ENCODE results near the gene ZNF175. TPM values are rescaled to one million over a fixed set of nuclear protein-coding genes. Genes with fewer than 3 reads are reported as not detected.

The ZNF175 gene
- total RNA-seq, 4 donors from 2014 or later, result 11.9 to 27.2 (median 16.0) TPM

GRCh38 chr19:51607077-51607476, 36.0 kb downstream of the ZNF175 start:
- H3K4me3 ChIP-seq, result no peak overlapping the region
- no peaks in the 10 kb centered on the region for H3K9me3 ChIP-seq
- H3K27me3 ChIP-seq, result no peaks in the 10 kb centered on the region
- peak overlapping the region in 2 of 4 donors; percentile 9 to 78 for H3K27ac ChIP-seq
- TF ChIP-seq CTCF (IDR thresholded peaks at IDR 0.05), result no peak
- no peak for TF ChIP-seq POLR2A (IDR thresholded peaks at IDR 0.05)
- peak in 2 of 3 donors; percentile 87 to 88 for DNase-seq
- peaks cover 0 to 8% (median 1%) of the 10 kb centered on the region in 4 donors for H3K4me1 ChIP-seq
- no peaks in the 10 kb centered on the region for H3K36me3 ChIP-seq

GRCh38 chr19:51607920-51608562, 37.0 kb downstream of the ZNF175 start:
- peak; percentile 69 to 89 (median 72) for DNase-seq
- Histone ChIP-seq H3K27me3 (no peaks in the 10 kb centered on the region), H3K27ac (peak overlapping the region in 2 of 4 donors; percentile 9 to 78), H3K4me1 (peaks cover 0 to 8% (median 1%) of the 10 kb centered on the region in 4 donors), H3K36me3 (no peaks in the 10 kb centered on the region), H3K4me3 (no peak overlapping the region), H3K9me3 (no peaks in the 10 kb centered on the region)
- TF ChIP-seq POLR2A (IDR thresholded peaks at IDR 0.05), result no peak
- peak; percentile 24 to 58 (median 36) for TF ChIP-seq CTCF (IDR thresholded peaks at IDR 0.05)

- Histone ChIP-seq H3K4me3 (no peak overlapping the region), H3K4me1 (peaks cover 0 to 8% (median 1%) of the 10 kb centered on the region in 4 donors), H3K27me3 (no peaks in the 10 kb centered on the region), H3K36me3 (no peaks in the 10 kb centered on the region), H3K9me3 (no peaks in the 10 kb centered on the region), H3K27ac (no peak overlapping the region)
- DNase-seq, result no peak
- no peak for TF ChIP-seq POLR2A (IDR thresholded peaks at IDR 0.05)
- no peak for TF ChIP-seq CTCF (IDR thresholded peaks at IDR 0.05)
Measured at GRCh38 chr19:51610576-51610975, 39.5 kb downstream of the ZNF175 start.

- no peaks in the 10 kb centered on the region for H3K36me3 ChIP-seq
- no peak for DNase-seq
Measured at GRCh38 chr19:51614789-51615188, 43.7 kb downstream of the ZNF175 start.

GRCh38 chr19:51615991-51616390, 44.9 kb downstream of the ZNF175 start:
- no peaks in the 10 kb centered on the region for H3K9me3 ChIP-seq
- no peaks in the 10 kb centered on the region for H3K27me3 ChIP-seq
- H3K4me1 ChIP-seq, result no peaks in the 10 kb centered on the region
- no peak overlapping the region for H3K4me3 ChIP-seq
- DNase-seq, result no peak
- no peaks in the 10 kb centered on the region for H3K36me3 ChIP-seq
- no peak overlapping the region for H3K27ac ChIP-seq
- no peak for TF ChIP-seq CTCF (IDR thresholded peaks at IDR 0.05)
- TF ChIP-seq POLR2A (IDR thresholded peaks at IDR 0.05), result no peak

More at GRCh38 chr19:51614789-51615188, 43.7 kb downstream of the ZNF175 start:
- H3K27ac ChIP-seq, result no peak overlapping the region
- no peaks in the 10 kb centered on the region for H3K4me1 ChIP-seq
- no peaks in the 10 kb centered on the region for H3K27me3 ChIP-seq
- no peaks in the 10 kb centered on the region for H3K9me3 ChIP-seq
- TF ChIP-seq POLR2A (IDR thresholded peaks at IDR 0.05), result no peak
- TF ChIP-seq CTCF (IDR thresholded peaks at IDR 0.05), result no peak
- no peak overlapping the region for H3K4me3 ChIP-seq
